SJSA1 (cell line): ENCODE measurements around the gene CARD9. TPM values are rescaled to one million over a fixed set of nuclear protein-coding genes. Genes with fewer than 3 reads are reported as not detected.
A peak's percentile ranks its signal among the peaks of the same experiment; 100 is the strongest.

Experiments
- DNase-seq, 2 experiments: peaks; one replicate each; pipeline ENCODE4 v3.0.0-alpha.2; 2015 to 2020; ENCODE audit warnings: low spot score in 2 of 2, low read depth in 1 of 2
- H3K27ac ChIP-seq: fragments of 250-450 bp; sonication (Bioruptor Pico); 2 replicates; pipeline ENCODE4 v1.5.1; 2020; ENCODE audit warnings: mild to moderate bottlenecking, moderate library complexity
- H3K27me3 ChIP-seq: fragments of 250-450 bp; sonication (Bioruptor Pico); replicated peaks from 2 replicates; pipeline ENCODE4 v1.5.1; 2020; ENCODE audit warnings: mild to moderate bottlenecking, moderate library complexity
- H3K36me3 ChIP-seq: fragments of 250-450 bp; sonication (Bioruptor Pico); 2 replicates; pipeline ENCODE4 v1.5.1; 2020; ENCODE audit warnings: mild to moderate bottlenecking
- H3K4me1 ChIP-seq: fragments of 250-450 bp; sonication (Bioruptor Pico); replicated peaks from 2 replicates; pipeline ENCODE4 v1.6.1; 2021; ENCODE audit warnings: mild to moderate bottlenecking
- H3K4me3 ChIP-seq: fragments of 250-450 bp; sonication (Bioruptor Pico); 2 replicates; pipeline ENCODE4 v1.5.1; 2020; ENCODE audit warnings: mild to moderate bottlenecking
- H3K9me3 ChIP-seq: fragments of 250-450 bp; sonication (Bioruptor Pico); replicated peaks from 2 replicates; pipeline ENCODE4 v1.5.1; 2020; ENCODE audit warnings: mild to moderate bottlenecking
- total RNA-seq: library from RNA; depleted of rRNA; stranded (reverse); fragments of >200 nt; shearing (Covaris generic); gene quantifications from 2 replicates; pipeline ENCODE4 v1.2.3, GENCODE V29; 2014

The CARD9 gene
- total RNA-seq, 1 experiment from 2014 or later: 0.32 TPM

GRCh38 chr9:136370037-136370436 is 3.4 kb downstream of the CARD9 start:
- DNase-seq: no peak
- Histone ChIP-seq H3K9me3 (no peaks in the 10 kb centered on the region), H3K27ac (no peak overlapping the region), H3K4me3 (no peak overlapping the region), H3K27me3 (no peaks in the 10 kb centered on the region), H3K36me3 (no peaks in the 10 kb centered on the region), H3K4me1 (peaks cover 16% of the 10 kb centered on the region)

- no peak overlapping the region for H3K4me3 ChIP-seq
- no peak overlapping the region for H3K27ac ChIP-seq
- peaks cover 7% of the 10 kb centered on the region for H3K36me3 ChIP-seq
- peaks cover 23% of the 10 kb centered on the region for H3K4me1 ChIP-seq
- H3K27me3 ChIP-seq: no peaks in the 10 kb centered on the region
- peaks cover 7% of the 10 kb centered on the region for H3K9me3 ChIP-seq
- DNase-seq: no peak
Measured at GRCh38 chr9:136368190-136368589, 5.3 kb downstream of the CARD9 start.

- Histone ChIP-seq H3K9me3 (peaks cover 7% of the 10 kb centered on the region), H3K27ac (no peak overlapping the region), H3K36me3 (peaks cover 11% of the 10 kb centered on the region), H3K4me3 (no peak overlapping the region), H3K4me1 (peaks cover 21% of the 10 kb centered on the region), H3K27me3 (no peaks in the 10 kb centered on the region)
- no peak for DNase-seq
Measured at GRCh38 chr9:136367296-136368145, 5.9 kb downstream of the CARD9 start.

- Histone ChIP-seq H3K36me3 (peaks cover 18% of the 10 kb centered on the region), H3K27me3 (no peaks in the 10 kb centered on the region), H3K9me3 (peaks cover 7% of the 10 kb centered on the region), H3K4me3 (no peak overlapping the region), H3K4me1 (peaks cover 22% of the 10 kb centered on the region), H3K27ac (no peak overlapping the region)
- no peak for DNase-seq
Measured at GRCh38 chr9:136366826-136367225, 6.6 kb downstream of the CARD9 start.

GRCh38 chr9:136365775-136366222 is 7.7 kb downstream of the CARD9 start:
- no peak for DNase-seq
- Histone ChIP-seq H3K27ac (no peak overlapping the region), H3K9me3 (peaks cover 7% of the 10 kb centered on the region), H3K4me3 (no peak overlapping the region), H3K27me3 (no peaks in the 10 kb centered on the region), H3K4me1 (peaks cover 32% of the 10 kb centered on the region), H3K36me3 (peaks cover 21% of the 10 kb centered on the region)

GRCh38 chr9:136364942-136365774 is 8.3 kb downstream of the CARD9 start:
- no peak overlapping the region for H3K27ac ChIP-seq
- peaks cover 7% of the 10 kb centered on the region for H3K9me3 ChIP-seq
- H3K36me3 ChIP-seq: peaks cover 27% of the 10 kb centered on the region
- no peak overlapping the region for H3K4me3 ChIP-seq
- peaks cover 38% of the 10 kb centered on the region for H3K4me1 ChIP-seq
- no peaks in the 10 kb centered on the region for H3K27me3 ChIP-seq
- DNase-seq: no peak

GRCh38 chr9:136363949-136364748 is 9.3 kb downstream of the CARD9 start:
- H3K9me3 ChIP-seq: peaks cover 7% of the 10 kb centered on the region
- H3K36me3 ChIP-seq: peaks cover 36% of the 10 kb centered on the region
- no peak for DNase-seq
- H3K4me1 ChIP-seq: peaks cover 48% of the 10 kb centered on the region
- no peaks in the 10 kb centered on the region for H3K27me3 ChIP-seq
- peak overlapping the region; percentile 100 for H3K4me3 ChIP-seq
- H3K27ac ChIP-seq: no peak overlapping the region

- peak; percentile 85 to 97 for DNase-seq
- H3K36me3 ChIP-seq: peaks cover 44% of the 10 kb centered on the region
- H3K4me3 ChIP-seq: peak within 1 kb of the TSS; percentile 100
- peaks cover 7% of the 10 kb centered on the region for H3K9me3 ChIP-seq
- H3K4me1 ChIP-seq: peaks cover 51% of the 10 kb centered on the region
- peak within 1 kb of the TSS; percentile 65 for H3K27ac ChIP-seq
- H3K27me3 ChIP-seq: no peaks in the 10 kb centered on the region
Measured at GRCh38 chr9:136363106-136363948, 10.1 kb downstream of the CARD9 start, which contains the start of gene DNLZ. TSS of gene DNLZ (minus strand) at chr9:136363744. CDS start at chr9:136363714, 30 bp downstream.

- Histone ChIP-seq H3K4me1 (peaks cover 51% of the 10 kb centered on the region), H3K27me3 (no peaks in the 10 kb centered on the region), H3K4me3 (no peak overlapping the region), H3K9me3 (peaks cover 7% of the 10 kb centered on the region), H3K36me3 (peaks cover 53% of the 10 kb centered on the region), H3K27ac (no peak overlapping the region)
- DNase-seq: no peak
Measured at GRCh38 chr9:136362450-136362784, 11.1 kb downstream of the CARD9 start.

GRCh38 chr9:136361754-136362449 is 11.6 kb downstream of the CARD9 start:
- peaks cover 58% of the 10 kb centered on the region for H3K36me3 ChIP-seq
- H3K4me3 ChIP-seq: no peak overlapping the region
- peaks cover 7% of the 10 kb centered on the region for H3K9me3 ChIP-seq
- no peaks in the 10 kb centered on the region for H3K27me3 ChIP-seq
- no peak for DNase-seq
- peak overlapping the region; percentile 92 for H3K27ac ChIP-seq
- H3K4me1 ChIP-seq: peaks cover 51% of the 10 kb centered on the region

- H3K36me3 ChIP-seq: peaks cover 65% of the 10 kb centered on the region
- peaks cover 7% of the 10 kb centered on the region for H3K9me3 ChIP-seq
- H3K27ac ChIP-seq: peak overlapping the region; percentile 92
- no peak overlapping the region; the same call in 1 of the 2 replicates for H3K4me3 ChIP-seq
- no peaks in the 10 kb centered on the region for H3K27me3 ChIP-seq
- DNase-seq: peak; percentile 88 to 93
- H3K4me1 ChIP-seq: peaks cover 51% of the 10 kb centered on the region
Measured at GRCh38 chr9:136361047-136361753, 12.3 kb downstream of the CARD9 start.
